Purkinje cell (primary cell): Measurements from ENCODE around the gene ZBTB4. TPM values are rescaled to one million over a fixed set of nuclear protein-coding genes. Genes with fewer than 3 reads are reported as not detected.

Experiments used
- polyA plus RNA-seq: library from polyadenylated mRNA; unstranded; fragments of >200 nt; fragmentation: Nextera tagmentation; gene quantifications from 2 replicates; pipeline ENCODE4 v1.2.1, GENCODE V29; 2014

The ZBTB4 gene
- 9.2 and 9.5 TPM in 2 replicates for polyA plus RNA-seq

GRCh38 chr17:7479213-7480088 lies at the start of gene ZBTB4:
Gene ZBTB4 (minus strand): TSS chr17:7479631. CDS start chr17:7466801, 12,830 bp downstream.

GRCh38 chr17:7484067-7484918 lies 4.9 kb upstream of the ZBTB4 start, which contains the start of gene POLR2A:
Gene POLR2A (plus strand): TSS chr17:7484366.

GRCh38 chr17:7481275-7481674 lies 1.8 kb upstream of the ZBTB4 start, which contains the start of gene SLC35G6:
Gene SLC35G6 (plus strand): TSS chr17:7481446. CDS start chr17:7481517, 71 bp downstream.

GRCh38 chr17:7444682-7445618 lies 34.5 kb downstream of the ZBTB4 start, which contains the start of gene CHRNB1:
Gene CHRNB1 (plus strand): TSS chr17:7445061. CDS start chr17:7445128, 67 bp downstream.

GRCh38 chr17:7439462-7440112 lies 39.8 kb downstream of the ZBTB4 start, which contains the start of gene FGF11:
Gene FGF11 (plus strand): TSS chr17:7439512. CDS start chr17:7439621, 109 bp downstream.

GRCh38 chr17:7428557-7428956 lies 50.9 kb downstream of the ZBTB4 start, which contains the start of gene SPEM3:
Gene SPEM3 (plus strand): TSS chr17:7428857. CDS start chr17:7428903, 46 bp downstream.

GRCh38 chr17:7425316-7425715 lies 54.1 kb downstream of the ZBTB4 start, which contains the start of gene SPEM2:
Gene SPEM2 (plus strand): TSS chr17:7425616. CDS start chr17:7425689, 73 bp downstream.

GRCh38 chr17:7419819-7420610 lies 59.4 kb downstream of the ZBTB4 start, which contains the start of gene SPEM1:
Gene SPEM1 (plus strand): TSS chr17:7420324. CDS start chr17:7420385, 61 bp downstream.

Other genes starting within 250 kb of the ZBTB4 start
- gene DVL2, start 245.1 kb downstream of the ZBTB4 start, polyA plus RNA-seq = 0.91 and 1.8 TPM in 2 replicates
- 8.9 and 12.1 TPM in 2 replicates for gene PHF23, start 240.2 kb downstream of the ZBTB4 start, polyA plus RNA-seq
- gene GABARAP, start 237.2 kb downstream of the ZBTB4 start, polyA plus RNA-seq = 235 and 613 TPM in 2 replicates
- gene CTDNEP1, start 227.9 kb downstream of the ZBTB4 start, polyA plus RNA-seq = 9.3 and 15.5 TPM in 2 replicates
- 15.8 and 16.6 TPM in 2 replicates for gene ELP5, start 227.4 kb downstream of the ZBTB4 start, polyA plus RNA-seq
- not detected in 2 replicates for gene CLDN7, start 217.2 kb downstream of the ZBTB4 start, polyA plus RNA-seq
- not detected in 2 replicates for gene SLC2A4, start 197.9 kb downstream of the ZBTB4 start, polyA plus RNA-seq
- not detected in 2 replicates for gene YBX2, start 185.0 kb downstream of the ZBTB4 start, polyA plus RNA-seq
- 41.6 and 47.0 TPM in 2 replicates for gene EIF5A, start 172.0 kb downstream of the ZBTB4 start, polyA plus RNA-seq
- gene GPS2, start 164.3 kb downstream of the ZBTB4 start, polyA plus RNA-seq = 42.5 and 54.6 TPM in 2 replicates
- gene NEURL4, start 150.3 kb downstream of the ZBTB4 start, polyA plus RNA-seq = 0.34 TPM in 1 of 2 replicates, not detected in the other
- gene ACAP1, start 143.1 kb downstream of the ZBTB4 start, polyA plus RNA-seq = 4.1 and 5.8 TPM in 2 replicates
- not detected in 2 replicates for gene KCTD11, start 127.5 kb downstream of the ZBTB4 start, polyA plus RNA-seq
- not detected in 2 replicates for gene TMEM95, start 124.5 kb downstream of the ZBTB4 start, polyA plus RNA-seq
- gene TNK1, start 98.5 kb downstream of the ZBTB4 start, polyA plus RNA-seq = 0.15 TPM in 1 of 2 replicates, not detected in the other
- 1.3 and 1.8 TPM in 2 replicates for gene PLSCR3, start 85.1 kb downstream of the ZBTB4 start, polyA plus RNA-seq
- 148 and 161 TPM in 2 replicates for gene TMEM256, start 75.5 kb downstream of the ZBTB4 start, polyA plus RNA-seq
- gene NLGN2, start 71.8 kb downstream of the ZBTB4 start, polyA plus RNA-seq = 6.6 and 13.0 TPM in 2 replicates
- gene SPEM1, start 59.3 kb downstream of the ZBTB4 start, polyA plus RNA-seq = not detected in 2 replicates
- gene SPEM2, start 54.0 kb downstream of the ZBTB4 start, polyA plus RNA-seq = not detected in 2 replicates
- not detected in 2 replicates for gene SPEM3, start 50.8 kb downstream of the ZBTB4 start, polyA plus RNA-seq
- gene TMEM102, start 44.2 kb downstream of the ZBTB4 start, polyA plus RNA-seq = not detected in 2 replicates
- gene FGF11, start 40.1 kb downstream of the ZBTB4 start, polyA plus RNA-seq = 1.2 and 2.0 TPM in 2 replicates
- gene CHRNB1, start 34.6 kb downstream of the ZBTB4 start, polyA plus RNA-seq = 14.7 and 16.0 TPM in 2 replicates
- not detected in 2 replicates for gene SLC35G6, start 1.8 kb upstream of the ZBTB4 start, polyA plus RNA-seq
- 6.4 and 7.7 TPM in 2 replicates for gene POLR2A, start 4.7 kb upstream of the ZBTB4 start, polyA plus RNA-seq
- gene TNFSF12, start 69.4 kb upstream of the ZBTB4 start, polyA plus RNA-seq = 1.9 and 5.1 TPM in 2 replicates
- 0.28 TPM in 1 of 2 replicates, not detected in the other for gene TNFSF13, start 79.1 kb upstream of the ZBTB4 start, polyA plus RNA-seq
- 2.3 and 3.2 TPM in 2 replicates for gene SENP3, start 82.3 kb upstream of the ZBTB4 start, polyA plus RNA-seq
- 0.63 TPM in 1 of 2 replicates, not detected in the other for gene CD68, start 100.0 kb upstream of the ZBTB4 start, polyA plus RNA-seq
- gene MPDU1, start 104.2 kb upstream of the ZBTB4 start, polyA plus RNA-seq = 14.2 and 26.1 TPM in 2 replicates
- gene SOX15, start 110.5 kb upstream of the ZBTB4 start, polyA plus RNA-seq = 5.0 and 6.3 TPM in 2 replicates
- 7.1 and 20.3 TPM in 2 replicates for gene FXR2, start 135.3 kb upstream of the ZBTB4 start, polyA plus RNA-seq
- gene SAT2, start 148.2 kb upstream of the ZBTB4 start, polyA plus RNA-seq = 107 and 126 TPM in 2 replicates
- 2.5 TPM in 1 of 2 replicates, not detected in the other for gene SHBG, start 150.5 kb upstream of the ZBTB4 start, polyA plus RNA-seq
- 56.0 and 70.0 TPM in 2 replicates for gene ATP1B2, start 171.3 kb upstream of the ZBTB4 start, polyA plus RNA-seq
- 3.0 and 3.7 TPM in 2 replicates for gene TP53, start 207.9 kb upstream of the ZBTB4 start, polyA plus RNA-seq
- 1.1 and 1.4 TPM in 2 replicates for gene WRAP53, start 208.8 kb upstream of the ZBTB4 start, polyA plus RNA-seq
- 2.8 TPM in 1 of 2 replicates, not detected in the other for gene EFNB3, start 225.6 kb upstream of the ZBTB4 start, polyA plus RNA-seq
- gene DNAH2, start 238.1 kb upstream of the ZBTB4 start, polyA plus RNA-seq = 0.16 TPM in 1 of 2 replicates, not detected in the other